Measurements from ENCODE around the gene CDCP2.

The CDCP2 gene

DNA sequence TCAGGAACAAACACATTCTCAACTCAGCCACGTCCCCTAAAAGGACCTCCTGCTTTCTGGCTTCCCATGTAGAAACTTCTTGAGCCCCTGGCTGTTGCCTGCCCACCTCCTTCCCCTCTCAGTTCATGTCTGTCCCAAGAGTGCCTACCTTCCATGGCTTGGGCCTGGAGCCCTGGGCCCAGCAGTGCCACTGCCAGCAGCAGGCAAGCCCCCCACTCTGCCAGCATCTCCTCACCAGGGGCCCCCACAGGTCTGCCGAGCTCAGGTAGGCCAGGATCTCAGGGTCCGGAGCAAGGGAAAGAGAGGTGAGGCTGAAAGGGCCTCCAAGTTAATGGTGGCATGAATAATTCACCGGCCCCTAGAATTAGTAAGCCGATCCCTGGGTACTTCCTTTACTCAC, at the start of gene CDCP2:
TSS of gene CDCP2 (minus strand) at position 305 of the 400 bp plus-strand sequence. CDS start at position 227, 78 bp downstream.
- H3K9ac ChIP-seq (ENCODE audit: low read length), result no peak within 1 kb of the TSS
- no peaks in the 10 kb centered on the region for H3K9me3 ChIP-seq (ENCODE audit: control insufficient read depth, low read length)
- no peaks in the 10 kb centered on the region for H3K27me3 ChIP-seq (ENCODE audit: control insufficient read depth, insufficient read depth, low read length)
- H3K4me1 ChIP-seq (ENCODE audit: control insufficient read depth, insufficient read depth, low read length), result peaks cover 10% of the 10 kb centered on the region
- H3K36me3 ChIP-seq (ENCODE audit: control insufficient read depth, insufficient read depth, low read length), result no peaks in the 10 kb centered on the region
- H3K4me3 ChIP-seq (ENCODE audit: low read length), result no peak within 1 kb of the TSS

DNA sequence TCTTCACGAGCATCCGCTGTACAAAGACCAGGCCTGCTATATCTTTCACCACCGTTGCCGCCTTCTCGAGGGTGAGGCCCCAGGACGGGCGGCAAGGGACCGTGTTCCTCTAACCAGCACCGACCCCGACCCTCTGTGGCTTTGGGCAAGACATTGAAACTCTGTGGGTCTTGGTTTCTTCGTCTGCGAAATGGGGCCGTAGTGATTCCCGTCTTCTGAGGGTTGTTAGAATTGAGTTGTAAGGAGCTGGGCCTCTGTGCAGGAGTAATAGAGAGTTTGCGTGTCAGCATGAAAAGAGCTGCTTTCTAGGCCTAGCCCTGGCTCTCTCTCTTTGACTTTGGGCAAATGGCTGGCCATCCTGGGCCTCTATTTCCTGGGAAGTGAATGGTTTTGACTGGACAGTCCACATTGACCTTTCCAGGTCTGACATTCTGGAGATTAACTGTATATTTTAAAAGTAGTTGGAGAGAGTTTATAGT, 47.8 kb upstream of the CDCP2 start:
- H3K9me3 ChIP-seq (ENCODE audit: control insufficient read depth, low read length), result no peaks in the 10 kb centered on the region
- H3K9ac ChIP-seq (ENCODE audit: low read length), result peak overlapping the region; percentile 90
- no peaks in the 10 kb centered on the region for H3K36me3 ChIP-seq (ENCODE audit: control insufficient read depth, insufficient read depth, low read length)
- peaks cover 19% of the 10 kb centered on the region for H3K4me1 ChIP-seq (ENCODE audit: control insufficient read depth, insufficient read depth, low read length)
- H3K4me3 ChIP-seq (ENCODE audit: low read length), result peak overlapping the region; percentile 44
- no peaks in the 10 kb centered on the region for H3K27me3 ChIP-seq (ENCODE audit: control insufficient read depth, insufficient read depth, low read length)

DNA sequence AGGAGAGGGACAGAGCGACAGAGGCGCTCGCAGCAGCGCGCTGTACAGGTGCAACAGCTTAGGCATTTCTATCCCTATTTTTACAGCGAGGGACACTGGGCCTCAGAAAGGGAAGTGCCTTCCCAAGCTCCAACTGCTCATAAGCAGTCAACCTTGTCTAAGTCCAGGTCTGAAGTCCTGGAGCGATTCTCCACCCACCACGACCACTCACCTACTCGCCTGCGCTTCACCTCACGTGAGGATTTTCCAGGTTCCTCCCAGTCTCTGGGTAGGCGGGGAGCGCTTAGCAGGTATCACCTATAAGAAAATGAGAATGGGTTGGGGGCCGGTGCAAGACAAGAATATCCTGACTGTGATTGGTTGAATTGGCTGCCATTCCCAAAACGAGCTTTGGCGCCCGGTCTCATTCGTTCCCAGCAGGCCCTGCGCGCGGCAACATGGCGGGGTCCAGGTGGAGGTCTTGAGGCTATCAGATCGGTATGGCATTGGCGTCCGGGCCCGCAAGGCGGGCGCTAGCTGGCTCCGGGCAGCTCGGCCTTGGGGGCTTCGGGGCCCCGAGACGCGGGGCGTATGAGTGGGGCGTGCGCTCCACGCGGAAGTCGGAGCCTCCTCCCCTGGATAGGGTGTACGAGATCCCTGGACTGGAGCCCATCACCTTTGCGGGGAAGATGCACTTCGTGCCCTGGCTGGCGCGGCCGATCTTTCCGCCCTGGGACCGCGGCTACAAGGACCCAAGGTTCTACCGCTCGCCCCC, 47.1 kb upstream of the CDCP2 start, which contains the start of the genes CYB5RL and MRPL37:
TSS of gene CYB5RL (minus strand) at position 266 of the 754 bp plus-strand sequence. CDS start 4,414 bp downstream, outside the sequence.
TSS of gene MRPL37 (plus strand) at position 403 of the 754 bp plus-strand sequence. CDS start at position 480, 77 bp downstream.
- H3K27me3 ChIP-seq (ENCODE audit: control insufficient read depth, insufficient read depth, low read length), result no peaks in the 10 kb centered on the region
- H3K9ac ChIP-seq (ENCODE audit: low read length), result peak within 1 kb of the TSS; percentile 90
- H3K36me3 ChIP-seq (ENCODE audit: control insufficient read depth, insufficient read depth, low read length), result no peaks in the 10 kb centered on the region
- H3K9me3 ChIP-seq (ENCODE audit: control insufficient read depth, low read length), result no peaks in the 10 kb centered on the region
- peak within 1 kb of the TSS; percentile 44 for H3K4me3 ChIP-seq (ENCODE audit: low read length)
- peaks cover 19% of the 10 kb centered on the region for H3K4me1 ChIP-seq (ENCODE audit: control insufficient read depth, insufficient read depth, low read length)

DNA sequence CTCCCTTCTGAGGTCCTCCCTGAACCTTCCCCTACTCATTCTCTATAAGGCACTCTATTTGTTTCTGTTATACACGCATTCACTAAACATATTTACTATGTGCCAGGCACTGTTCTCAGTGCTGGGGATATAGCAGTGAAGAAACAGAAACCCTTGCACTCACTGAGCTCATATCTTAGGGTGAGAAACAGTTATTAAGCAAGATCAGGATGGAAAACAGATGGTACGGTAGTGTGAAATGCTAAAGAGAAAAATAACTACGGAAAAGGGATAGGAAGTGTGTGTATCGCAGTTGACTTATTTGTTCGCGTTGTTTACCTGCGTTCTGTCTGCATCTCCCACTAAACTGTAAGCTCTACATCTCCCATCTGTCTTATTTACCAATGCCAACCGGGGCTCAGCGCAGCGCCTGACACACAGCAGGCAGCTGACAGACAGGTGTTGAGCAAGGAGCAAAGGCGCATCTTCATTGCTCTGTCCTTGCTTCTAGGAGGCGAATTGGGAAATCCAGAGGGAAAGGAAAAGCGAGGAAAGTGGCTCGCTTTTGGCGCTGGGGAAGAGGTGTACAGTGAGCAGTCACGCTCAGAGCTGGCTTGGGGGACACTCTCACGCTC, 46.5 kb upstream of the CDCP2 start:
- Histone ChIP-seq H3K4me3 (ENCODE audit: low read length) (peak overlapping the region; percentile 44), H3K36me3 (ENCODE audit: control insufficient read depth, insufficient read depth, low read length) (no peaks in the 10 kb centered on the region), H3K4me1 (ENCODE audit: control insufficient read depth, insufficient read depth, low read length) (peaks cover 19% of the 10 kb centered on the region), H3K9ac (ENCODE audit: low read length) (peak overlapping the region; percentile 90), H3K27me3 (ENCODE audit: control insufficient read depth, insufficient read depth, low read length) (no peaks in the 10 kb centered on the region), H3K9me3 (ENCODE audit: control insufficient read depth, low read length) (no peaks in the 10 kb centered on the region)

DNA sequence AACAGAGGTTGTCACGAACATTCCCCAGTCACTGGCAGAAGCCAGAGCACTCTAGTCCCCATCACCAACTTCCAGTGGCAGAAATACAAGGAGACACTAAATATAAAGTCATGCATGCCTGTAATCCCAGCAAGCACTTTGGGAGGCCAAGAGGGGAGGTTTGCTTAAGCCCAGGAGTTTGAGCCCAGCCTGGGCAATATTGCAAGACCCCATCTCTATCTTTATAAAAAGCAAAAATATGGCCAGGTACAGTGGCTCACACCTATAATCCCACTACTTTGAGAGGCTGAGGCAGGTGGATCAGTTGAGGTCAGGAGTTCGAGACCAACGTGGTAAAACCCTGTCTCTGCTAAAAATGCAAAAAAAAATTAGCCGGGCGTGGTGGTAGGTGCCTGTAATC, 40.7 kb upstream of the CDCP2 start:
- Histone ChIP-seq H3K4me3 (ENCODE audit: low read length) (no peak overlapping the region), H3K4me1 (ENCODE audit: control insufficient read depth, insufficient read depth, low read length) (no peaks in the 10 kb centered on the region), H3K9ac (ENCODE audit: low read length) (no peak overlapping the region), H3K9me3 (ENCODE audit: control insufficient read depth, low read length) (no peaks in the 10 kb centered on the region), H3K27me3 (ENCODE audit: control insufficient read depth, insufficient read depth, low read length) (no peaks in the 10 kb centered on the region), H3K36me3 (ENCODE audit: control insufficient read depth, insufficient read depth, low read length) (no peaks in the 10 kb centered on the region)

DNA sequence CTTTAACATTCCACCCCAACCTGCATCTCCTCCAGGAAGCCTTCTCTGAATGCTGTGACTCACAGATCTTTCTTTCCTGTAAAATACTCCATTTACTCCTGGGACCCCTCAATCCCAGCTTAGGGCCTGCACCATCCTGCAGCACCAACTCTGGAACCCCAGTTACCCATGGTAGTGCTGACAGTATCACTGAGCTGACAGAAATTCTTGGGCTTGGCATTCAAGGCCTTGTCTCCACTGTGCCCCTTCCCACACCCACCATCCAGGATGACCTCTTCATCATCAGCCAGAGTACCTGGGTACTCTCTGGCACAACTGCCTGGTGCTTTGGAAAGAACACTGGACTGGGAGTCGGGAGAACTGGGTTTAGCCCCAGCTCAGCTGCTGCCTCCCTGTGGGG, 38.7 kb upstream of the CDCP2 start:
- Histone ChIP-seq H3K4me1 (ENCODE audit: control insufficient read depth, insufficient read depth, low read length) (no peaks in the 10 kb centered on the region), H3K27me3 (ENCODE audit: control insufficient read depth, insufficient read depth, low read length) (no peaks in the 10 kb centered on the region), H3K9ac (ENCODE audit: low read length) (no peak overlapping the region), H3K36me3 (ENCODE audit: control insufficient read depth, insufficient read depth, low read length) (no peaks in the 10 kb centered on the region), H3K9me3 (ENCODE audit: control insufficient read depth, low read length) (no peaks in the 10 kb centered on the region), H3K4me3 (ENCODE audit: low read length) (no peak overlapping the region)

DNA sequence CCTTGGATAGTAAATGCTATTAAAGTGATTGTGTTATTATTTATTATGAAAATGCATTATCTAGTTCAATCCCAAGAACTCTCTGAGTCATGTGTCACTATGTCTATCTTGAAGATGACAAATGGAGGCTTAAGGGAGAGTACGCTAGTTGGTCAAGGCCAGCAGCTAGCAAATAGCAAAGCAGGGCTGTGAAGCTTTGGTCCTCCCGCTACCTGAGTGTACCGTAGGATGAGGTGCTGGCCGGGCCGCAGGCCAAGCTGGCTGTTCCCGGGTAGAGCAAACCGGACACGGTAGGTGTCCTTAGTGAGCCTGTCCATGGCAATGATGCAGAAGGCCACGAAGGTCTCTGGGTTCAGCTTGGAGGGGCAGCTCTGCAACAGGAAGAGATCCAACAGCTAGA, 37.7 kb upstream of the CDCP2 start:
- H3K9me3 ChIP-seq (ENCODE audit: control insufficient read depth, low read length), result no peaks in the 10 kb centered on the region
- H3K4me1 ChIP-seq (ENCODE audit: control insufficient read depth, insufficient read depth, low read length), result no peaks in the 10 kb centered on the region
- H3K27me3 ChIP-seq (ENCODE audit: control insufficient read depth, insufficient read depth, low read length), result no peaks in the 10 kb centered on the region
- no peak overlapping the region for H3K9ac ChIP-seq (ENCODE audit: low read length)
- no peaks in the 10 kb centered on the region for H3K36me3 ChIP-seq (ENCODE audit: control insufficient read depth, insufficient read depth, low read length)
- no peak overlapping the region for H3K4me3 ChIP-seq (ENCODE audit: low read length)

DNA sequence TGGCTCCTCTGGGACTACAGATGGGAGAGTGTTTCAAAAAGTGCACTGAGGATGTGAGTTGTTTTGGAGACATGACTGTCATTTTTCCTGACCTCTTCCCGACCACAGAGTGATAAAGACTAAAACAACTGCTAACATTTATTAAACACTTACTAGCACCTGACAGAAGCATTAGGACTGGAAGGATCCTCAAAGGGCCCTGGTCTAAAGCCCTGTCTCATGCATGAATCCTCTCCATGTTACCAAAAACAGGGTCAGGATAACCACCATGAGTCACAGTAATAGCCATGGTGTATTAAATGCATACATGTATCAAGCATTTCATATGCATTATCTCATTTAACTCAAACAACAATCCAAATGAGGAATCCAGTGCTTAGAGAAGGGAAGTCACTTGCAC, 35.5 kb upstream of the CDCP2 start:
- Histone ChIP-seq H3K9me3 (ENCODE audit: control insufficient read depth, low read length) (no peaks in the 10 kb centered on the region), H3K4me1 (ENCODE audit: control insufficient read depth, insufficient read depth, low read length) (no peaks in the 10 kb centered on the region), H3K36me3 (ENCODE audit: control insufficient read depth, insufficient read depth, low read length) (no peaks in the 10 kb centered on the region)

DNA sequence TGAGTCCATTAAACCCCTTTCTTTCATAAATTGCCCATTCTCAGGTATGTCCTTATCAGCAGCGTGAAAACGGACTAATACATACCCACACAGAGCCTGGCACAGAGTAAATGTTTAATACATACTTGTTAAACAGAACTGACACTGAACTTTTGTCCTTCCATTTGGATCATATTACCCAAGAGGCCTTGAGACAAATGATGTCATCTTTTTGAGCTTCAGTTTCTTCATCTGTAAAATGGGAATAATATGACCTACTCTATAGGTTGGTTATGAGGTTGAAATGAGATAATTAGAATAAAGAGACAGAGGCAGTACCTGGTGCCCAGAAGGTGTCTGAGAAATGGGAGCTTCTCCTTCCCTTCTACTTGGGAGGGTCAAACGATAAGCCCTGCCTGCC, 33.3 kb upstream of the CDCP2 start:
- no peaks in the 10 kb centered on the region for H3K36me3 ChIP-seq (ENCODE audit: control insufficient read depth, insufficient read depth, low read length)
- no peaks in the 10 kb centered on the region for H3K27me3 ChIP-seq (ENCODE audit: control insufficient read depth, insufficient read depth, low read length)
- H3K4me3 ChIP-seq (ENCODE audit: low read length), result no peak overlapping the region
- H3K4me1 ChIP-seq (ENCODE audit: control insufficient read depth, insufficient read depth, low read length), result no peaks in the 10 kb centered on the region
- H3K9me3 ChIP-seq (ENCODE audit: control insufficient read depth, low read length), result no peaks in the 10 kb centered on the region
- H3K9ac ChIP-seq (ENCODE audit: low read length), result no peak overlapping the region

More for the DNA sequence above, 35.5 kb upstream of the CDCP2 start:
- H3K9ac ChIP-seq (ENCODE audit: low read length), result no peak overlapping the region
- no peaks in the 10 kb centered on the region for H3K27me3 ChIP-seq (ENCODE audit: control insufficient read depth, insufficient read depth, low read length)
- no peak overlapping the region for H3K4me3 ChIP-seq (ENCODE audit: low read length)

DNA sequence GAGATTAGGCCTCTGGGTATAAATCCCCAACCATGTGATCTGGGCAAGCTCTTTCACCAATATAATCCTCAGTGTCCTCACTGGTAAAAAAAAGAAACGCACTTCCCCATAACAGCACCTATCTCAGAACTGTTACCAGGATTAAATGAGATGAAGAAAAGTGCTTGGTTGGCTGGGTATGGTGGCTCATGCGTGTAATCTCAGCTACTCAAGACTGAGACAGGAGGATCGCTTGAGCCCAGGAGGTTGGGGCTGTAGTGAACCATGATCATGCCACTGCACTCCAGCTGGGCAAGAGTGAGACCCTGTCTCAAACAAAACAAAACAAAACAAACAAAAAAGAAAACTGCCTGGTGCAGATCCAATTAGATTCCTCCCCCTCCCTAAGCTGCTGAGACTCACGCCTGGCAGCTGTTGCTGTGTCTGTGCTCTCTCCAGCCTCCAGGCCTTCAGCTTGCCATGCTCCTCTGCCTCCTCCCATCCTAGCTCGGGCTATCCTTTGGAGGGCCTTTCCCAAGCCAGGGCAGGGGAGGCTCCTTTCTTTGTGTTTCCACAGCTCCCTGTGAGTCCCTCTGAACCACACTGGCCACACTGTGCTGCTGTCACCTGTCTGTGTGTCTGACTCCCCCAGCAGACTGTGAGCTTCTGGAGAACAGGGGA, 28.0 kb upstream of the CDCP2 start:
- Histone ChIP-seq H3K27me3 (ENCODE audit: control insufficient read depth, insufficient read depth, low read length) (no peaks in the 10 kb centered on the region), H3K9ac (ENCODE audit: low read length) (no peak overlapping the region), H3K4me3 (ENCODE audit: low read length) (no peak overlapping the region), H3K4me1 (ENCODE audit: control insufficient read depth, insufficient read depth, low read length) (no peaks in the 10 kb centered on the region), H3K9me3 (ENCODE audit: control insufficient read depth, low read length) (no peaks in the 10 kb centered on the region), H3K36me3 (ENCODE audit: control insufficient read depth, insufficient read depth, low read length) (no peaks in the 10 kb centered on the region)

DNA sequence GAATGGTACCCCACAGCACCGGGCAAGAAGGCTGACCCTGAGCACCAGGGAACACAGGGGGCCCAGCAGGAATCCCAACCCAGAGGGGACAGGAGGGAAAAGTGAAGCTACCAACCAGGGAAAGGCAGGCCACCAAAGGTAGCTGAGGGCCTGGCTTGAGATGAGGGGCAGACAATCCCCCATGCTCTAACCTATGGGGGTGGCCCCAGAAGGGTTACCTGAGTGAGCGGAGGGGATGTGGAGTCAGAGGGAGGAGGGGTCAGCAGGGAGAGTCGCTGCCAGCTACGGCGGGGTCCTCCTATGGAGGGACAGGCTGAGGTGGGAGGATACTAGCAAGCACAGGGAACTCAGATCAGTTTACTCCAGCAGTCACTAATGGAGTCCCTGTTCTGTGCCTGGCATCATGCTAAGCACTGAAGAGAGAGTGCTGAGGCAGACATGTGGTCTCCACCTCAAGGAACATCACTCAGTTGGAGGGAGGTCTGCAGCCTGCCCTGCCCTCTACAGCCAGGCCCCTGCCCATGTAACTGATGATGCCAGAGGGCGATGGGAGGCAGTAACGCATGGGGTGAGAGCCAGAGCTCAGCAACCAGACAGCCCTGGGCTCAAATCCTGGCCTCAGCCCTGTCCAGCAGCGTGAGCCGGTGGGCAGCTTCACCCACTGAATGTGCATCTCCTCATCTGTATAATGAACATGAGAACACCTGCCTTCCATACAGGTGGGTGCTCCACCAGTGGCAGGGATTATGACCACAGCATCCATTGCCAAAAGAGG, 25.7 kb upstream of the CDCP2 start:
- H3K9ac ChIP-seq (ENCODE audit: low read length), result no peak overlapping the region
- no peaks in the 10 kb centered on the region for H3K36me3 ChIP-seq (ENCODE audit: control insufficient read depth, insufficient read depth, low read length)
- no peaks in the 10 kb centered on the region for H3K27me3 ChIP-seq (ENCODE audit: control insufficient read depth, insufficient read depth, low read length)

More for the DNA sequence above, 25.7 kb upstream of the CDCP2 start:
- Histone ChIP-seq H3K9me3 (ENCODE audit: control insufficient read depth, low read length) (no peaks in the 10 kb centered on the region), H3K4me3 (ENCODE audit: low read length) (no peak overlapping the region), H3K4me1 (ENCODE audit: control insufficient read depth, insufficient read depth, low read length) (no peaks in the 10 kb centered on the region)
